VCaP (cell line): ENCODE measurements around the gene RSRC1.

ENCODE experiments used
- H3K27ac ChIP-seq: fragments of 450-650 bp; 2 replicates; pipeline ENCODE4 v1.5.1; 2017
- CTCF ChIP-seq: fragments of 450-650 bp; conservative IDR thresholded peaks from 2 replicates; pipeline ENCODE4 v1.5.1; 2017; ENCODE audit warnings: mild to moderate bottlenecking, moderate library complexity

The RSRC1 gene

GRCh38 chr3:158453865-158454264 lies 344.0 kb downstream of the RSRC1 start:
- no peak for TF ChIP-seq CTCF
- no peak overlapping the region for H3K27ac ChIP-seq

- TF ChIP-seq CTCF = no peak
- H3K27ac ChIP-seq = no peak overlapping the region
These were observed 345.5 kb downstream of the RSRC1 start for GRCh38 chr3:158455406-158455805.

GRCh38 chr3:158456114-158456513 lies 346.2 kb downstream of the RSRC1 start:
- no peak overlapping the region for H3K27ac ChIP-seq
- TF ChIP-seq CTCF = no peak

- no peak overlapping the region for H3K27ac ChIP-seq
- no peak for TF ChIP-seq CTCF
These were observed 348.6 kb downstream of the RSRC1 start for GRCh38 chr3:158458464-158458863.

GRCh38 chr3:158460926-158461325 lies 351.0 kb downstream of the RSRC1 start:
- TF ChIP-seq CTCF = no peak
- H3K27ac ChIP-seq = no peak overlapping the region

- H3K27ac ChIP-seq = no peak overlapping the region
- TF ChIP-seq CTCF = no peak
These were observed 353.7 kb downstream of the RSRC1 start for GRCh38 chr3:158463556-158463955.

GRCh38 chr3:158465074-158465473 lies 355.2 kb downstream of the RSRC1 start:
- no peak overlapping the region for H3K27ac ChIP-seq
- TF ChIP-seq CTCF = no peak
